Measurements from ENCODE around the gene EXOC4.
"Not testable (repeated sequence)": the region's sequence is repeated elsewhere in the genome, so short reads cannot be mapped to it uniquely, and the experiment has no call there.

The EXOC4 gene

GRCh38 chr7:133314084-133314483 is 61.2 kb downstream of the EXOC4 start:
- H3K9me3 ChIP-seq (replicated peaks in 1 of 11): no peaks in the 10 kb centered on the region
- no peak overlapping the region for H3K4me2 ChIP-seq
- TF ChIP-seq Cebpa-rat (IDR thresholded peaks at IDR 0.05): no peak

DNA sequence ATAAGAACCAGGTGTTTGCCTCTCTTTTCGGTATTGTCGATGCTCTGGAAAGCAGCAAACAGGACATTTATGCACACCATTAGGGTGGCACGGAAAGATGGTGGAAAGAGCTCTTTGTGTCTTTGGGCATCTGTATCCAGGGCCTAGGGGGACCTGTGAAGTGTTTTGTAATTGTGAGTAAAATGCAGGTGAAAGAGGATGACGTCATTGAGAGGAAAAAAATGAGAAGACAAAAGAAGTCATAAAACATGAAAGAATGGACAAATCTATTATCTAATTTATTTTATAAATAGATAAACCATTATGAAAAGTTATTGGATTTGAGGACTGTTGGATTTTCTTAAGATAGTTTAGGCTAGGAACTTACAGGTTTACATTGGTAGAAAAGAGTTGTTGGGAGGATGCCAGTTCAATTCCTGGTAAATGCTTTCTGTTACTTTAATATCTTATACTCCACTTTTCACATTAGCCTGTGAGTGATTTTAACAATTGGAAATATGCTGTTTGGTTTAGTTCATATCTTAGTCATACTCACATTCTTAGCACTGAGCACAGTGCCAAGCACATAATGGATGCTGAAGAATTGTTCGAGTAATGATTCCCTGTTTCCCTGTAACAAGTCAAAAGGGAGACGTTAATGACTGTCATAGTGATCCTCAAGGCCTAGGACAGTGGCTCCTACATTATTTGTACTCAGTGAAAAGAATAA is 62.6 kb downstream of the EXOC4 start:
- Histone ChIP-seq H3K9me3 (replicated peaks in 1 of 11) (peaks cover 0 to 12% (median 5%) of the 10 kb centered on the region in 11 experiments; a peak in 9 of 22 replicates), H4K20me1 (0 out of 22 replicates have a peak, but pooled peaks cover 0 to 6% (median 0%) of the 10 kb centered on the region in 11 experiments), H3K27ac (peak overlapping the region in 1 of 11 experiments; percentile 23; a peak in 1 of 22 replicates), H3K4me1 (peaks cover 0 to 12% (median 8%) of the 10 kb centered on the region in 10 experiments; a peak in 15 of 20 replicates), H3K9ac (no peak overlapping the region), H3K4me2 (peak overlapping the region in 8 of 11 experiments; percentile 18 to 61 (median 37); a peak in 13 of 22 replicates), H3K27me3 (no peaks in the 10 kb centered on the region), H3K36me3 (peaks cover 28 to 57% (median 36%) of the 10 kb centered on the region in 11 experiments), H3K4me3 (no peak overlapping the region)
- no peak for TF ChIP-seq Cebpa-rat (IDR thresholded peaks at IDR 0.05)

More at GRCh38 chr7:133314084-133314483, 61.2 kb downstream of the EXOC4 start:
- H4K20me1 ChIP-seq: 0 out of 22 replicates have a peak, but pooled peaks cover 0 to 6% (median 0%) of the 10 kb centered on the region in 11 experiments
- no peak overlapping the region for H3K27ac ChIP-seq
- H3K27me3 ChIP-seq: no peaks in the 10 kb centered on the region
- no peak overlapping the region for H3K4me3 ChIP-seq
- H3K36me3 ChIP-seq: peaks cover 23 to 57% (median 36%) of the 10 kb centered on the region in 11 experiments; a peak in 21 of 22 replicates
- peaks cover 0 to 12% (median 8%) of the 10 kb centered on the region in 10 experiments; a peak in 15 of 20 replicates for H3K4me1 ChIP-seq
- no peak overlapping the region for H3K9ac ChIP-seq

DNA sequence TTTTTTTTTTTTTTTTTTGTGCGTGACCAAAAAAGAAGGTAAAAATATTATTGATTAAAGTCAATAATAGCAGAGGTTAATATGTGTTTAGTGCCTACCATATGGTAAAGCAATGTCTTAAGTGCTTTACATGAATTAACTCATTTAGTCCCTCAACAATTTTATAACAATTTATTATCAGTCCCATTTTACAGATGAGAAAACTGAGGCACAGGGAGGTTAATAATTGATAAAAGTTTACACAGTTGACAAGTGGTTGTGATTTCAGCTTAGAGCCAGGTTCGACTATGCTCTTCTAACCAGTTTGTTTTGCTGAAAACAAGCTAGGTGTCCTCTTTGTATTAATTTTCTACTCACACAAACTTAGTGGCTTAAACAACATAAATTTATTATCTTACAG is 67.0 kb downstream of the EXOC4 start:
- H3K4me2 ChIP-seq: no peak overlapping the region
- no peak overlapping the region for H3K27ac ChIP-seq
- H3K4me1 ChIP-seq: peaks cover 0 to 12% (median 8%) of the 10 kb centered on the region in 10 experiments; a peak in 15 of 20 replicates
- no peak overlapping the region for H3K9ac ChIP-seq
- no peaks in the 10 kb centered on the region for H3K27me3 ChIP-seq
- H3K9me3 ChIP-seq (replicated peaks in 1 of 11): peaks cover 21 to 47% (median 33%) of the 10 kb centered on the region in 11 experiments
- H3K36me3 ChIP-seq: peaks cover 37 to 73% (median 52%) of the 10 kb centered on the region in 11 experiments
- TF ChIP-seq Cebpa-rat (IDR thresholded peaks at IDR 0.05): no peak
- 0 out of 22 replicates have a peak, but pooled peaks cover 0 to 3% (median 0%) of the 10 kb centered on the region in 11 experiments for H4K20me1 ChIP-seq
- H3K4me3 ChIP-seq: no peak overlapping the region

DNA sequence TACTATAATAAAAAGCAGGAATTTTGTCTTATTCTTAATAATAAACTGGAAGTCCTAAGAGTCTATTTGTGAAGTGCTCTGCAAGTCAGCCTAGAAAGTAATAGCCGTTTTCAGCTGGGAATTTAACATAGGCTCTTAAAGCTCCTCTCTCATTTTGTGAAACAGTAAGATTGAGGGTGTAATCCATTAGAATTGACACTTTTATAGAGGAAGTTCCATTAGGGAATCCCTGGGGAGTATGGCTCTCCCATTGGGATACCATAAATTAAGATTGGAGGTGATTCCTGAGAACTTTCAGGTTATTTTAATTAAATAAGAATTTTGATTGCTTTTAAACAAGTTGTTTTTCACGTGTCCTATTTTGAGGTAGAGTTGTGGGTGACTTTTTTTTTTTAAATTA is 68.0 kb downstream of the EXOC4 start:
- Histone ChIP-seq H3K27me3 (no peaks in the 10 kb centered on the region), H4K20me1 (0 out of 22 replicates have a peak, but pooled peaks cover 0 to 3% (median 0%) of the 10 kb centered on the region in 11 experiments), H3K4me1 (peaks cover 0 to 5% (median 5%) of the 10 kb centered on the region in 10 experiments; a peak in 15 of 20 replicates), H3K9me3 (replicated peaks in 1 of 11) (peaks cover 31 to 57% (median 39%) of the 10 kb centered on the region in 11 experiments), H3K27ac (no peak overlapping the region), H3K4me3 (no peak overlapping the region), H3K36me3 (peaks cover 37 to 78% (median 52%) of the 10 kb centered on the region in 11 experiments), H3K9ac (no peak overlapping the region), H3K4me2 (no peak overlapping the region)
- no peak for TF ChIP-seq Cebpa-rat (IDR thresholded peaks at IDR 0.05)

GRCh38 chr7:133321366-133321765 is 68.5 kb downstream of the EXOC4 start:
- not testable (repeated sequence) for H3K4me1 ChIP-seq, H3K4me3 ChIP-seq, H3K9ac ChIP-seq, H3K27ac ChIP-seq, H3K4me2 ChIP-seq, H4K20me1 ChIP-seq, H3K27me3 ChIP-seq
- peaks cover 35 to 61% (median 44%) of the 10 kb centered on the region in 11 experiments for H3K9me3 ChIP-seq (replicated peaks in 1 of 11)
- H3K36me3 ChIP-seq: peaks cover 40 to 82% (median 57%) of the 10 kb centered on the region in 11 experiments

GRCh38 chr7:133326745-133327144 is 73.9 kb downstream of the EXOC4 start:
- H3K4me2 ChIP-seq, H3K4me3 ChIP-seq, H3K27ac ChIP-seq, H3K4me1 ChIP-seq, H3K9ac ChIP-seq, H3K27me3 ChIP-seq: not testable (repeated sequence)
- H4K20me1 ChIP-seq: peaks cover 0 to 35% (median 0%) of the 10 kb centered on the region in 11 experiments; a peak in 2 of 22 replicates
- peaks cover 24 to 88% (median 52%) of the 10 kb centered on the region in 11 experiments for H3K36me3 ChIP-seq
- H3K9me3 ChIP-seq (replicated peaks in 1 of 11): peaks cover 28 to 54% (median 42%) of the 10 kb centered on the region in 11 experiments

GRCh38 chr7:133328021-133328420 is 75.1 kb downstream of the EXOC4 start:
- not testable (repeated sequence) for H3K4me1 ChIP-seq, H3K4me3 ChIP-seq, H3K27ac ChIP-seq, H3K9ac ChIP-seq, H3K27me3 ChIP-seq, H3K4me2 ChIP-seq
- peaks cover 30 to 91% (median 48%) of the 10 kb centered on the region in 11 experiments for H3K36me3 ChIP-seq
- H4K20me1 ChIP-seq: peaks cover 0 to 44% (median 0%) of the 10 kb centered on the region in 11 experiments; a peak in 2 of 22 replicates
- H3K9me3 ChIP-seq (replicated peaks in 1 of 11): peaks cover 20 to 47% (median 34%) of the 10 kb centered on the region in 11 experiments

DNA sequence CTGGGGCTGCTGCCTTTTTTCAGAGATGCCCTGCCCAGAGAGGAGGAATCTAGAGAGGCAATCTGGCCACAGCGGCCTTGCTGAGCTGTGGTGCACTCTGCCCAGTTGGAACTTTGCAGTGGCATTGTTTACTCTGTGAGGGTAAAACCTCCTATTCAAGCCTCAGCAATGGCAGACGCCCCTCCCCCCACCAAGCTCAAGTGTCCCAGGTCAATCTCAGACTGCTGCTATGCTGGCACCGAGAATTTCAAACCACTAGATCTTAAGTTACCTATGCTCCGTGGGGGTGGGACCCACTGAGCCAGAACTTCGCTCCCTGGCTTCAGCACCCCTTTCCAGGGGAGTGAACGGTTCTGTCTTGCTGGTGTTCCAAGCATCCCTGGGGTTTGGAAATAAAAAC is 77.2 kb downstream of the EXOC4 start:
- Histone ChIP-seq H3K36me3 (peaks cover 35 to 100% (median 52%) of the 10 kb centered on the region in 11 experiments), H3K27me3 (no peaks in the 10 kb centered on the region), H3K4me1 (no peaks in the 10 kb centered on the region), H3K4me3 (no peak overlapping the region), H3K9ac (no peak overlapping the region), H3K4me2 (no peak overlapping the region), H3K27ac (no peak overlapping the region), H3K9me3 (replicated peaks in 1 of 11) (peaks cover 11 to 41% (median 23%) of the 10 kb centered on the region in 11 experiments), H4K20me1 (peaks cover 0 to 55% (median 0%) of the 10 kb centered on the region in 11 experiments; a peak in 2 of 22 replicates)
- TF ChIP-seq Cebpa-rat (IDR thresholded peaks at IDR 0.05): no peak

GRCh38 chr7:133331861-133332260 is 79.0 kb downstream of the EXOC4 start:
- Histone ChIP-seq H3K4me2 (no peak overlapping the region), H3K27me3 (no peaks in the 10 kb centered on the region), H3K9ac (no peak overlapping the region), H3K9me3 (replicated peaks in 1 of 11) (peaks cover 11 to 36% (median 19%) of the 10 kb centered on the region in 11 experiments), H4K20me1 (peaks cover 0 to 53% (median 0%) of the 10 kb centered on the region in 11 experiments; a peak in 2 of 22 replicates), H3K4me1 (no peaks in the 10 kb centered on the region), H3K4me3 (no peak overlapping the region), H3K27ac (no peak overlapping the region), H3K36me3 (peaks cover 37 to 100% (median 50%) of the 10 kb centered on the region in 11 experiments)
- no peak for TF ChIP-seq Cebpa-rat (IDR thresholded peaks at IDR 0.05)
